Fibroblast of pulmonary artery (primary cell): ENCODE results near the gene TBX18.
A peak's percentile ranks its signal among the peaks of the same experiment; 100 is the strongest.

ENCODE experiments used
- DNase-seq: peaks from one replicate; pipeline ENCODE4 v3.0.0-alpha.2; 2010; ENCODE audit warnings: low read depth
- H3K4me3 ChIP-seq: replicated peaks from 2 replicates; pipeline ENCODE4 v1.5.1; 2011; ENCODE audit warnings: low read depth, mild to moderate bottlenecking, control low read depth, low read length, moderate library complexity
- CTCF ChIP-seq: IDR thresholded peaks from 2 replicates; pipeline ENCODE4 v1.5.1; 2011; ENCODE audit warnings: mild to moderate bottlenecking, control low read depth, low read length, inconsistent platforms; ENCODE audit errors: missing control alignments

The TBX18 gene

GRCh38 chr6:84665401-84665800, 99.0 kb downstream of the TBX18 start:
- TF ChIP-seq CTCF, result no peak
- no peak for DNase-seq
- no peak overlapping the region for H3K4me3 ChIP-seq

- TF ChIP-seq CTCF, result no peak
- DNase-seq, result no peak
Measured at GRCh38 chr6:84663866-84664265, 100.5 kb downstream of the TBX18 start.

GRCh38 chr6:84657486-84657885, 106.9 kb downstream of the TBX18 start:
- TF ChIP-seq CTCF, result no peak
- H3K4me3 ChIP-seq, result no peak overlapping the region
- no peak for DNase-seq

More at GRCh38 chr6:84663866-84664265, 100.5 kb downstream of the TBX18 start:
- no peak overlapping the region for H3K4me3 ChIP-seq

DNA sequence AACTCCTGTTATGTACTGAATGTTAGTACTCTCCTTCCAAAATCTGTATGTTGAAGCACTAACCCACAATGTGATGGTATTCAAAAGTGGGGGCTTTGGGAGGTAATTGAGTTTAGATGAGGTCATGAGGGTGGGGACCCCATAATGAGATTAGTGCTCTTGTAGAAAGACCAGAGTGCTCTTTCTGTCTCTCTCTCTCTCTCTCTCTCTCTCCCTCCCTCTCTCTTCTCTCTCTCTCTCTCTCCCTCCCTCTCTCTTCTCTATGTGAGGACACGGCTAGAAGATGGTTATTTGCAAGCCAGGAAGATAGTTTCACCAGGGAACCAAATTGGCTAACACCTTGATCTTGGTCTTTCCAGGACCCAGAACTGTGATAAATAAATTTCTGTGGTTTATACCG, 107.4 kb downstream of the TBX18 start:
- TF ChIP-seq CTCF, result no peak
- DNase-seq, result no peak
- no peak overlapping the region for H3K4me3 ChIP-seq

- H3K4me3 ChIP-seq, result no peak overlapping the region
- DNase-seq, result no peak
- TF ChIP-seq CTCF, result no peak
Measured at GRCh38 chr6:84653027-84653551, 111.3 kb downstream of the TBX18 start.

- H3K4me3 ChIP-seq, result no peak overlapping the region
- TF ChIP-seq CTCF, result no peak
- DNase-seq, result peak; percentile 95
Measured at GRCh38 chr6:84652356-84653026, 111.9 kb downstream of the TBX18 start.

DNA sequence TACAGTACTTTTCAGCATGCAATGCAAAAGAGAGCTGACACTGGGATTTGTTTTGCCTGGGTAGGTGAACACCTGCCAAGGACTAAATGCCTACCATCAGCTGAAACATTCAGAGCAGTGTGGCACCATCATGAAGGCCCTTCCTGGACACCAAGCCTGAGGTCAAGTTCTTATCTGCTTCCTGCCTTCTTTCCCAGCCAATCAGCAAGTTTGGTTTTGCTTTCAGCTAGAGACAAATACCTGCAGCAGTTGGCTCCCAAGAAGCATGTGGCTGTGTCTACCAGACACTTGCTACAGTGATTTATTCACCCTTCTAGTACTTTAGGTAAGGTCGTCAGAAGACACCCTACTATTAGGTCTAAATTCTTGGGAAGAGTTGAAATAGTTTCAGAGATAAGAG, 112.8 kb downstream of the TBX18 start:
- no peak overlapping the region for H3K4me3 ChIP-seq
- DNase-seq, result no peak
- no peak for TF ChIP-seq CTCF
